HepG2 (cell line): ENCODE data around the gene MED20. TPM values are rescaled to one million over a fixed set of nuclear protein-coding genes. Genes with fewer than 3 reads are reported as not detected.

Source experiments
- GLI4 ChIP-seq: sonication (generic); formaldehyde crosslinking; IDR thresholded peaks from 2 replicates; pipeline ENCODE4 v1.5.1; 2020; ENCODE audit warnings: missing genetic modification reagents, mild to moderate bottlenecking, moderate library complexity, borderline replicate concordance
- KLF16 ChIP-seq, 2 experiments: sonication (generic) in 1 of 2; formaldehyde crosslinking in 1 of 2; IDR thresholded peaks; 2 replicates each; pipeline versions ENCODE4 v1.6.1 to v1.8.0; 2016 to 2023; ENCODE audit warnings: missing genetic modification reagents in 2 of 2, missing compliant biosample characterization in 1 of 2
- MAZ ChIP-seq, 2 experiments: sonication (generic) in 1 of 2; formaldehyde crosslinking in 1 of 2; IDR thresholded peaks; 2 replicates each; pipeline versions ENCODE4 v1.5.0 to v1.6.1; 2012 to 2020; ENCODE audit warnings: low read depth in 2 of 2, mild to moderate bottlenecking in 2 of 2, borderline replicate concordance in 1 of 2, improper control_type of control experiment in 1 of 2, low read length in 1 of 2, missing genetic modification reagents in 1 of 2, moderate library complexity in 1 of 2
- MTERF4 ChIP-seq: sonication (generic); formaldehyde crosslinking; IDR thresholded peaks from 2 replicates; pipeline ENCODE4 v1.8.0; 2023; ENCODE audit warnings: mild to moderate bottlenecking, missing genetic modification reagents
- NBN ChIP-seq: fragments of 450-650 bp; conservative IDR thresholded peaks from 2 replicates; pipeline ENCODE4 v1.6.1; 2017
- NCOA2 ChIP-seq: sonication (generic); formaldehyde crosslinking; IDR thresholded peaks from 2 replicates; pipeline ENCODE4 v1.8.0; 2022; ENCODE audit warnings: inconsistent platforms
- NONO ChIP-seq, 2 experiments: fragments of 450-650 bp in 1 of 2; sonication (generic) in 1 of 2; formaldehyde crosslinking in 1 of 2; IDR thresholded peaks in 1 of 2; conservative IDR thresholded peaks in 1 of 2; 2 replicates each; pipeline versions ENCODE4 v1.6.1 to v1.8.0; 2017 to 2022; ENCODE audit warnings: mild to moderate bottlenecking in 1 of 2, missing genetic modification reagents in 1 of 2, moderate library complexity in 1 of 2
- POLR2AphosphoS2 ChIP-seq: IDR thresholded peaks from 2 replicates; pipeline ENCODE4 v1.6.1; 2011; ENCODE audit warnings: low read depth, low read length, improper control_type of control experiment
- RORA ChIP-seq: sonication (generic); formaldehyde crosslinking; IDR thresholded peaks from 2 replicates; pipeline ENCODE4 v1.5.0; 2020; ENCODE audit warnings: mild to moderate bottlenecking, missing genetic modification reagents, moderate library complexity
- SCMH1 ChIP-seq: sonication (generic); formaldehyde crosslinking; IDR thresholded peaks from 2 replicates; pipeline ENCODE4 v1.9.0; 2021; ENCODE audit warnings: missing genetic modification reagents, mild to moderate bottlenecking, borderline replicate concordance
- SP2 ChIP-seq: sonication (generic); formaldehyde crosslinking; IDR thresholded peaks from 2 replicates; pipeline ENCODE4 v1.5.1; 2020; ENCODE audit warnings: mild to moderate bottlenecking, missing genetic modification reagents
- U2AF2 ChIP-seq: fragments of 200-400 bp; formaldehyde crosslinking; IDR thresholded peaks from 2 replicates; pipeline ENCODE4 v1.6.1; 2017; ENCODE audit warnings: low read depth, mild to moderate bottlenecking, low read length
- ZMYM4 ChIP-seq: sonication (generic); formaldehyde crosslinking; IDR thresholded peaks from 2 replicates; pipeline ENCODE4 v1.8.1; 2023; ENCODE audit warnings: mild to moderate bottlenecking, missing genetic modification reagents
- ZNF280B ChIP-seq: sonication (generic); formaldehyde crosslinking; IDR thresholded peaks from 2 replicates; pipeline ENCODE4 v1.5.0; 2020; ENCODE audit warnings: missing genetic modification reagents, mild to moderate bottlenecking, borderline replicate concordance
- ZNF30 ChIP-seq: sonication (generic); formaldehyde crosslinking; IDR thresholded peaks from 2 replicates; pipeline ENCODE4 v1.5.0; 2020; ENCODE audit warnings: mild to moderate bottlenecking, missing genetic modification reagents
- ZNF33B ChIP-seq: sonication (generic); formaldehyde crosslinking; IDR thresholded peaks from 2 replicates; pipeline ENCODE4 v1.5.1; 2020; ENCODE audit warnings: mild to moderate bottlenecking, missing genetic modification reagents
- ZNF44 ChIP-seq: sonication (generic); formaldehyde crosslinking; IDR thresholded peaks from 2 replicates; pipeline ENCODE4 v1.5.1; 2020; ENCODE audit warnings: mild to moderate bottlenecking, missing genetic modification reagents
- ZNF441 ChIP-seq: sonication (generic); formaldehyde crosslinking; IDR thresholded peaks from 2 replicates; pipeline ENCODE4 v1.7.0; 2021; ENCODE audit warnings: missing genetic modification reagents, borderline replicate concordance
- ZNF749 ChIP-seq: sonication (generic); formaldehyde crosslinking; IDR thresholded peaks from 2 replicates; pipeline ENCODE4 v1.8.0; 2022; ENCODE audit warnings: mild to moderate bottlenecking, missing genetic modification reagents, moderate library complexity, borderline replicate concordance
- ZNF75D ChIP-seq: sonication (generic); formaldehyde crosslinking; IDR thresholded peaks from 2 replicates; pipeline ENCODE4 v1.8.1; 2023; ENCODE audit warnings: missing genetic modification reagents, mild to moderate bottlenecking, borderline replicate concordance
- ZNF761 ChIP-seq: sonication (generic); formaldehyde crosslinking; conservative IDR thresholded peaks from 2 replicates; pipeline ENCODE4 v1.4.0; 2020; ENCODE audit warnings: mild to moderate bottlenecking, missing genetic modification reagents
- ZNF782 ChIP-seq: sonication (generic); formaldehyde crosslinking; IDR thresholded peaks from 2 replicates; pipeline ENCODE4 v1.4.0; 2020; ENCODE audit warnings: missing genetic modification reagents, mild to moderate bottlenecking, borderline replicate concordance
- ZXDC ChIP-seq: sonication (generic); formaldehyde crosslinking; IDR thresholded peaks from 2 replicates; pipeline ENCODE4 v1.5.0; 2020; ENCODE audit warnings: mild to moderate bottlenecking, missing genetic modification reagents
- polyA plus RNA-seq, 8 experiments: library from polyadenylated mRNA; depleted of rRNA in 3 of 8; stranded (reverse) in 7 of 8; unstranded in 1 of 8; fragments of >200 nt; fragmentation: Illumina TruSeq in 4 of 8; extraction: Trizol in 4 of 8; gene quantifications; 2 replicates each; pipeline versions ENCODE4 v1.2.1 to v1.2.3, GENCODE V29; 2011 to 2016; ENCODE audit warnings: low read depth in 4 of 8, missing spikeins in 1 of 8, mixed read lengths in 1 of 8; ENCODE audit not compliant: insufficient read depth in 1 of 8
- total RNA-seq, 5 experiments: library from RNA; depleted of rRNA; stranded (reverse); fragments of >200 nt; fragmentation: Illumina TruSeq; extraction: Trizol; gene quantifications; 2 replicates each; pipeline ENCODE4 v1.2.3, GENCODE V29; 2016; ENCODE audit warnings: low read depth in 1 of 5

Gene MED20
- total and polyA plus RNA-seq, 2 of the 13 experiments (the other 11 are each of a cell fraction or from before 2014, with no cell fraction given), result 28.1 to 41.1 TPM

GRCh38 chr6:41920921-41921711 is at the start of gene MED20, which contains the start of gene BYSL (continued):
- TF ChIP-seq MTERF4 (CRISPR knock-in tag) (no peak; the same call in 1 of the 2 replicates), NCOA2 (CRISPR knock-in tag) (peak; percentile 62), SP2 (peak; percentile 42; the same call in 1 of the 2 replicates), ZNF30 (CRISPR knock-in tag) (peak; percentile 72; the same call in 1 of the 2 replicates), ZNF761 (CRISPR knock-in tag) (peak; percentile 63; the same call in 1 of the 2 replicates), SCMH1 (no peak), ZNF280B (peak; percentile 64; the same call in 1 of the 2 replicates), NBN (no peak), ZNF782 (CRISPR knock-in tag) (no peak; the same call in 1 of the 2 replicates), KLF16 (CRISPR knock-in tag; IDR thresholded peaks at IDR 0.05) (peak in 1 of 2 experiments; percentile 96; a peak in 2 of 4 replicates), ZNF44 (CRISPR knock-in tag) (peak; percentile 81; the same call in 1 of the 2 replicates), RORA (no peak; the same call in 1 of the 2 replicates), ZNF75D (CRISPR knock-in tag) (no peak), NONO (IDR thresholded peaks at IDR 0.05) (no peak), NONO (CRISPR knock-in tag; conservative IDR thresholded peaks at IDR 0.05) (peak; percentile 62), ZXDC (CRISPR knock-in tag) (peak; percentile 44; the same call in 1 of the 2 replicates), ZNF441 (peak; percentile 29; the same call in 1 of the 2 replicates), U2AF2 (no peak), POLR2AphosphoS2 (no peak), ZNF749 (CRISPR knock-in tag) (peak; percentile 57), GLI4 (CRISPR knock-in tag) (peak; percentile 58; the same call in 1 of the 2 replicates), MAZ (IDR thresholded peaks at IDR 0.05; ENCODE audit: borderline replicate concordance, low read depth, low read length) (peak; percentile 84), MAZ (CRISPR knock-in tag; IDR thresholded peaks at IDR 0.05; ENCODE audit: low read depth) (peak; percentile 89), ZMYM4 (CRISPR knock-in tag) (peak; percentile 96), ZNF33B (CRISPR knock-in tag) (peak; percentile 59)
